Measurements from ENCODE around the gene AKAP14. TPM values are rescaled to one million over a fixed set of nuclear protein-coding genes. Genes with fewer than 3 reads are reported as not detected.
"Not testable (repeated sequence)": the region's sequence is repeated elsewhere in the genome, so short reads cannot be mapped to it uniquely, and the experiment has no call there.

The AKAP14 gene
- total RNA-seq, 4 donors from 2014 or later: not detected

- Histone ChIP-seq H3K27ac (no peak overlapping the region), H3K4me1 (no peaks in the 10 kb centered on the region), H3K9me3 (no peaks in the 10 kb centered on the region), H3K27me3 (no peaks in the 10 kb centered on the region), H3K4me3 (replicated peaks in 1 of 3) (no peak overlapping the region), H3K36me3 (no peaks in the 10 kb centered on the region)
- intact Hi-C loops (cut with DNase I): no loop called here
- no peak for DNase-seq
- TF ChIP-seq POLR2A (IDR thresholded peaks at IDR 0.05) (no peak), CTCF (IDR thresholded peaks at IDR 0.05) (no peak)
These were observed 64.9 kb downstream of the AKAP14 start for GRCh38 chrX:119960625-119961024.

GRCh38 chrX:119966837-119967236 is 71.1 kb downstream of the AKAP14 start:
- intact Hi-C loops (cut with DNase I); DNase-seq: not testable (repeated sequence)
- WGBS, 2 donors: 100% methylated on average over 1 of the region's 1 CpG; no CpG with 5 or more reads in 1 of the 2 donors

More at GRCh38 chrX:119966837-119967236, 71.1 kb downstream of the AKAP14 start:
- H3K36me3 ChIP-seq; H3K9me3 ChIP-seq; H3K4me1 ChIP-seq; H3K4me3 ChIP-seq (replicated peaks in 1 of 3); H3K27me3 ChIP-seq; H3K27ac ChIP-seq: not testable (repeated sequence)

Other genes starting within 250 kb of the AKAP14 start
- gene SEPTIN6, start 202.7 kb upstream of the AKAP14 start, total RNA-seq: 10 to 100 TPM in 3 of 4 donors, 1 to 10 TPM in 1; 6.1 to 15.0 (median 14.6) TPM
- not detected for gene SOWAHD, start 137.3 kb upstream of the AKAP14 start, total RNA-seq
- gene RPL39, start 104.3 kb upstream of the AKAP14 start, total RNA-seq: 1,000 to 10,000 TPM in 3 of 4 donors, 100 to 1,000 TPM in 1; 609 to 3,222 (median 2,121) TPM
- 1 to 10 TPM; 3.2 to 4.4 (median 3.9) TPM for gene UPF3B, start 42.9 kb upstream of the AKAP14 start, total RNA-seq
- 10 to 100 TPM; 10.1 to 18.0 (median 14.9) TPM for gene RNF113A, start 24.2 kb upstream of the AKAP14 start, total RNA-seq
- gene NDUFA1, start 24.1 kb upstream of the AKAP14 start, total RNA-seq: 10 to 100 TPM; 36.2 to 80.0 (median 66.6) TPM
- gene NKAP, start 47.9 kb downstream of the AKAP14 start, total RNA-seq: 10 to 100 TPM in 1 of 4 donors, 1 to 10 TPM in 3; 5.9 to 13.7 (median 8.1) TPM
- under 1 TPM in 1 of 4 donors, not detected in 3; 0.13 TPM for gene RHOXF2B, start 181.8 kb downstream of the AKAP14 start, total RNA-seq
- not detected for gene RHOXF1, start 220.0 kb downstream of the AKAP14 start, total RNA-seq